Activated CD8-positive, alpha-beta memory T cell treated with anti-CD3 and anti-CD28 coated beads for 36 hours (primary cell): ENCODE measurements around the gene IKBIP. TPM values are rescaled to one million over a fixed set of nuclear protein-coding genes. Genes with fewer than 3 reads are reported as not detected.

ENCODE experiments used
- CTCF ChIA-PET: fragments of 350-600 bp; sonication (Branson Sonifier 250); formaldehyde crosslinking; loops from one replicate; lab custom pipeline; 2021; ENCODE audit warnings: antibody characterized with exemption; lab: Charles Lee
- POLR2A ChIA-PET: fragments of 350-600 bp; sonication (Branson Sonifier 250); formaldehyde crosslinking; loops from one replicate; lab custom pipeline; 2021; ENCODE audit warnings: antibody characterized with exemption; lab: Charles Lee
- total RNA-seq, 2 experiments: library from RNA; stranded (reverse); gene quantifications; one replicate each; pipeline ENCODE4 v1.2.3, GENCODE V29; 2021

The IKBIP gene, protein sequence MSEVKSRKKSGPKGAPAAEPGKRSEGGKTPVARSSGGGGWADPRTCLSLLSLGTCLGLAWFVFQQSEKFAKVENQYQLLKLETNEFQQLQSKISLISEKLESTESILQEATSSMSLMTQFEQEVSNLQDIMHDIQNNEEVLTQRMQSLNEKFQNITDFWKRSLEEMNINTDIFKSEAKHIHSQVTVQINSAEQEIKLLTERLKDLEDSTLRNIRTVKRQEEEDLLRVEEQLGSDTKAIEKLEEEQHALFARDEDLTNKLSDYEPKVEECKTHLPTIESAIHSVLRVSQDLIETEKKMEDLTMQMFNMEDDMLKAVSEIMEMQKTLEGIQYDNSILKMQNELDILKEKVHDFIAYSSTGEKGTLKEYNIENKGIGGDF
- total RNA-seq = 10 to 100 TPM; 33.6 to 35.2 TPM

DNA sequence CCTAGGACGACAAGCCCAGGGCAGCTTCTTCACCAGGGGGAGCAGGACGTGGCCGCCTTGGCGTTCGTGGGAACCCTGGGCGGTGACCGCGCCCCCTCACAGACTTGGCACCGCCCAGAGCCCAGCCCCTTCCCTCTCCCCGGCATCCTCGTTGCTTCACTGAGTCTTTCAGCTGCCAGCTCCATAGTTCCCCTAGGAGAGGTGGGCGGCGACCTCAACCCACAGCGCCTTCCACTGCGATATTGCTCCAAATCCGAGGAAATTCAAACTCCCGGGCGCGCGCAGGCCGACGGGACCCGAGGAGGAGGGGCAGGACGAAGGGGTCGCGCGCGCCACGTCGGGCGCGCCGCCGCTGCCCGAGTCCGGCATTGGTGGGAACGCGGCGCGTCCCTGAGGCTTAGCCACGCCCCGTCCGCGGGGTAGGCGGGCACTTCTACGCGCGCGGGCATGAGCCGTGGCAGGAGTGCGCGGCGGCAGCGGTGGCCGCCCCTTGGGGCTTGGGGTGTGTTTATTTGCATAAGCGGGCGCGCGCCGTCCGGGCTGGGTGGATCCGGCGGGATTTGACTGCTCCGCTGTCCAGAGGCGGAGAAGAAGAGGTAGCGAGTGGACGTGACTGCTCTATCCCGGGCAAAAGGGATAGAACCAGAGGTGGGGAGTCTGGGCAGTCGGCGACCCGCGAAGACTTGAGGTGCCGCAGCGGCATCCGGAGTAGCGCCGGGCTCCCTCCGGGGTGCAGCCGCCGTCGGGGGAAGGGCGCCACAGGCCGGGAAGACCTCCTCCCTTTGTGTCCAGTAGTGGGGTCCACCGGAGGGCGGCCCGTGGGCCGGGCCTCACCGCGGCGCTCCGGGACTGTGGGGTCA lies at the start of gene IKBIP, which contains the start of gene APAF1:
IKBIP (minus strand) TSS at position 77 of the 860 bp plus-strand sequence. CDS start 87 bp downstream, outside the sequence.
APAF1 (plus strand) TSS at position 579 of the 860 bp plus-strand sequence. CDS start 3,070 bp downstream, outside the sequence.
- POLR2A ChIA-PET = interaction anchor here (0.8 to 2.2 kb wide), 7 partner anchors 49 to 1622 kb away, joined by 3 to 13 read pairs (median 4); partner anchors contain the start of genes DEPDC4, SCYL2, SLC25A3 and TMPO
- CTCF ChIA-PET = interaction anchor here (1.3 kb wide), 1 partner anchor 51 kb away, joined by 6 read pairs; the partner anchor contains the start of gene SLC25A3

DNA sequence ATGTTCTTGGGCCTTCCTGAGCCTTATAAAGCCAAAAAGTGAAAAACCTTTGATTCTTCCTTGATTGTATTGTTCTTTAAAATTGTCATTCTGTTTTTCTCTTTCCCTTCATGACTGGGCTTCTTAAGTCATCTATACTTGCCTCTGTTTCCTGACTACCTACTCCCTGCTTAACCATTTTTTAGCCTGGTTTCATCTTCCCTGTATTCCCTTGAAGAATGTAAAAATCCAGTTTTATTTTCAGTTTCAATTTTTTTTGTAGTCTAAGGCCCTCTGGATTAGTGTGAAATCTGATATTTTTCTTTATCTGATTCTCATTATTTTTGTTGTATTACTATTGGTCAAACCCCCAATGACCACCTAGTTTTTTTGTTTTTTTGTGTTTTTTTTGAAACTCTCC lies 46.8 kb upstream of the IKBIP start:
- POLR2A ChIA-PET = interaction anchor here (0.6 kb wide), 1 partner anchor 51 kb away, joined by 5 read pairs; no protein-coding TSS in a partner anchor
- CTCF ChIA-PET = no interaction called here

DNA sequence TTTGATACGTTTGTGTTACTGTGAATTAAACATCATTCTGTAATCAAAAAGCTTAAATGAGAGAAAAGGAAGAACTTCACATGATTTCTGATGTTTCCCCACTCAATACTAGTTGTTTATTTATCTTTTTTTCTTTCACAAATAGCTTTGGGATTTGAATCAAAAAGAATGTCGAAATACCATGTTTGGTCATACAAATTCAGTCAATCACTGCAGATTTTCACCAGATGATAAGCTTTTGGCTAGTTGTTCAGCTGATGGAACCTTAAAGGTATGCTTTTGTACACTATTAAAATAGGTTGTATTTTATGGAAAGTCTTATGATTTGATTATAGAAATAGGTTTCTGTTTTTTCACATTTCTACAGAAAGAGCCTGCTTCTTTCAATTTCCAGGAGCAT lies 42.0 kb upstream of the IKBIP start:
- ChIA-PET POLR2A (no interaction called here), CTCF (no interaction called here)

DNA sequence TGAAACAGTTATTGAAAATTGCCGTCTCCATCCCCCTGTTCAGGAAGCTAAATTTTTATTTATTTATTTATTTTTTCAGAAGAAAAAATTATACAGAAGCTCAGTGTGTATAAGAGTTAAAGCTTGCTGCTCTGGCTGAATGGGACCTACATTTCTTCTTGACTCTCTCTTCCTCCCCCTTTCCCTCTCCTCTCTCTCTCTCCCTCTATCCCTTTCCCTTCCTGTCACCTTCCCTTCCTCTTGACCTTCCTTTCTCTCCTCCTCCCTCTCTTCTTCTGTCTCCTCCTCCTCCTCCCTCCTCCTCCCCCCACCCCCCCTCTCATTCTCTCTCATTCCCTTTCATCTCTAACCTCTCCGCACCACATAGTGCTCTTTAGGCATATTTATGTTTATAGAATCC lies 39.6 kb upstream of the IKBIP start:
- ChIA-PET POLR2A (no interaction called here), CTCF (no interaction called here)

DNA sequence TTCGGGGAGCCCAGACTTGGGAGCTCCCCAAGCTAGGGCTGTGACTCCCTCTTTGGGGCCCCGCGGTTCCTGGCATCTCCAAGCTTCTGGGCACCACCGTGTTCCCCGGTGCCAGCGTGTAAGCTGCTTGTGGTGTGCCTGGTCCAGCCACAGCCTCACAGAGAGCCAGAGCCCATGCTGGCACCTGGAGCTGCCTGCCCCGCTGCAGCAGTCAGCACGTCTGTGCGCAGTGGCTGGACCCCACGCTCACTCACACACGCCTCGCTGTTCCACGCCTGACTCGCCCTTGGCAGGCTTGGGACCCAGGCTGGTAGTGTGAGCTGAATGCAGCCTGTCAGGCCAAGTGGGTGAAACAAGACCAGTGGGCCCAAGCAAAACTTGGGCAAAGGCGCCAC lies 35.0 kb upstream of the IKBIP start:
- ChIA-PET POLR2A (interaction anchor here (0.6 kb wide), 1 partner anchor 113 kb away, joined by 17 read pairs; no protein-coding TSS in a partner anchor), CTCF (no interaction called here)

DNA sequence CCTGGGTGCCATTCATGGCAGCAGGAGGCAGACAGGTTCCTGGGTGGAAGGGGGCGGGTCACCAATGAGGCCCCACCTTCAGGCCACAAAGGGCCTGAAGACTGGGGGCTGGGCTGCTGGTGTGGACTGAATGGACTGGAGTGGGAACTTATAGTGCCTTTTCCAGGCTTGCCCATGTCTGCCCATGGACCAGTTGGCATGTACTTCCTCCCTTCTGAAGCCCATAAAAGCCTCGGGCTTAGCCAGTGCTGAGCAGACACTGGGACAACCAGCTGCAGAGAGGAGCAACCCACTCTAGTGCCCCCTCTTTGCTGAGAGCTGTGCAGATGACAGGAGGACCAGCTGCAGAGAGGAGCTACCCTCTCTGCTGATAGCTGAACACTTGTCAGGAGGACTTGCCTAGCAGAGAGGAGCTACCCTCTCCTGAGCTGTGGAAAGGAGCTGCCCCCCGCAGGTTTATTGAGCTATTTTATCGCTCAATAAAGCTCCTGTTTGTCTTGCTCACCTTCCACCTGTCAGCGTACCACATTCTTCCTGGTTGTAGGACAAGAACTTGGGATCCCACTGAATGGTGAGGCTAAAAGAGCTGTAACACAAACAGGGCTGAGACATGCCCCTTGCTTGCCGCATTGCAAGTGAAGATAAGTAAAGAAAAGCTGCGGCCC lies 34.5 kb upstream of the IKBIP start:
- CTCF ChIA-PET = no interaction called here
- POLR2A ChIA-PET = interaction anchor here (0.6 kb wide), 1 partner anchor 112 kb away, joined by 17 read pairs; no protein-coding TSS in a partner anchor

DNA sequence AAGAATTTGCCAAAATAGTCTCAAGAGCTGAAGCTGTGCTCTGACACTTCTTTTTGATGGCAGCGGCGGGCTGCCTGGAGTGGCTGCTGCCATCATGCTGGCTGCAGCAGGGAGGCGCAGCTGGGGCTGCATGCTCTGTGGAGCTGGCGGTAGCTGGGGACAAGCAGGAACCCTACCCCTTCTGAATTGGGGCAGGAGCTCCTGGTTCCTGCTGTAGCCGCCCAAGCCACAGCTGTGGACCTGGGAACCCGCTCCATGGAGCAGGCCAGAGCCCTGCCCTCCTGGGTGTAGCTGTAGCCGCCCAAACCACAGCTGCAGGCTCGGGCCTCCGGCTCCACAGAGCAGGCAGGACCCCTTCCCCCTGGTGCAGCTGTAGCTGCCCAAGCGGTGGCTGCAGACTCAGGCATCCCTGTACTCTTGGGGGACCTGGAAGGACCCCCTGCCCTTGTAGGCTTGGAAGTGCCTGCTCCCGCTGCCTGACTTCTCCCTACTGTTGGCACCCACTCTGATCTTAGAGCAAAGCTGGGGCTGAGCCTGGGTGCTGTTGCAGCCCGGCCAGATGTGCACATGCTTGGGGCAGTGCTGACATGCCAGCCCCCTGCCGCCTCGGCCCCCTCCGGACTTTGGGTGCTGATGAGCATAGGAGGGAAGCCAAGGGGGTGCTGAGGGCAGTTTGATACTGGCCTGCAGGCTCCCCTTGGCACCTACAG lies 33.8 kb upstream of the IKBIP start:
- ChIA-PET POLR2A (no interaction called here), CTCF (no interaction called here)

DNA sequence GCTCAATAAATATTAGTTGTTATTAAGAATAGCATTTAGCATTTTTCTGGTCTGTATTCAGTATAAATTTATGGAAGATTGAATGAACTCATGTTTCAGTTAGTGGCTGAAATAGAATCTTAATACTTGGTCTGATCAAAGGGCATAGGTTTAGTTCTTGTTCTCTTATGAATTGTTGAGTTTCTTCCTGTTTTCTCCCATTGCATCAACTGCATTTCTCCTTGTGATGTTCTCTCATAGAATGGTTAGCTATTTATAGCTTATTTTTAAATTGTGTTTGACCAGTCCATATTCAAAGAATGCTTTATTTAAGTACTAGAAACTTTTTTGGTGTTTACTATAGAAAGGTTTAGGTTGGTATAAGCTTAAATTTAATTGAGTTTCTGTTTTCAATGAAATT lies 30.3 kb upstream of the IKBIP start:
- CTCF ChIA-PET = no interaction called here
- POLR2A ChIA-PET = no interaction called here

DNA sequence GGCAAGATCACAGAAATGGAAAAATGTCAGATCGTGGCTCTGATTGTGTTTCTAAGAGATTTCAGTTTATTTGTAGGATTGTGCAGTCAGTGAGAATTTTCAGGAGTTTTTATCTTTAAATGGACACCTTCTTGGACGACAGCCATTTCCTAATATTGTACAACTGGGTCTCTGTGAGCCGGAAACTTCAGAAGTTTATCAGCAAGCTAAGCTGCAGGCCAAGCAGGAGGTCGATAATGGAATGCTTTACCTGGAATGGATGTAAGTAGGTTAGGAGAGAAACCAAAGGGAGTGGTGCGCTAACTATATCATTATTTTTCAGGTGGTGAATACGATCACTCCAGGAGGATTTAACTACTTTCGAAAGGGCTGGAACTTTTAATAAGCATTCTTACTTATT lies 26.9 kb upstream of the IKBIP start:
- CTCF ChIA-PET = no interaction called here
- POLR2A ChIA-PET = interaction anchor here (0.6 kb wide), 1 partner anchor 129 kb away, joined by 3 read pairs; no protein-coding TSS in a partner anchor

DNA sequence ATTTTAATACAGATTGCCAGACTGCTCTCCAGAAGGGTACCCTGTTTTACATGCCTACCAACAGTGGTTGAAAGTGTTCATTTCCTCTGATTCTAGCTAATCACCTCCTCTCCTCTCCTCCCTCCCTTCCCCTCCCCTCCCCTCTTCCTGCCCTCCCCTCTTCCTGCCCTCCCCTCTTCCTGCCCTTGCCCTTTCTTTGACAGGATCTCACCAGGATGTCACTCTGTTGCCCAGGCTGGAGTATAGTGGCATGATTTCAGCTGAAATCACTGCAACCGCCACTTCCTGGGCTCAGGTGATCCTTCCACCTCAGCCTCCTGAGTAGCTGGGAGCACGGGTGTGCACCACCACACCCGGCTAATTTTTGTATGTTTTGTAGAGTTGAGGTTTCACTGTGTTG lies 25.2 kb upstream of the IKBIP start:
- POLR2A ChIA-PET = no interaction called here
- CTCF ChIA-PET = no interaction called here

DNA sequence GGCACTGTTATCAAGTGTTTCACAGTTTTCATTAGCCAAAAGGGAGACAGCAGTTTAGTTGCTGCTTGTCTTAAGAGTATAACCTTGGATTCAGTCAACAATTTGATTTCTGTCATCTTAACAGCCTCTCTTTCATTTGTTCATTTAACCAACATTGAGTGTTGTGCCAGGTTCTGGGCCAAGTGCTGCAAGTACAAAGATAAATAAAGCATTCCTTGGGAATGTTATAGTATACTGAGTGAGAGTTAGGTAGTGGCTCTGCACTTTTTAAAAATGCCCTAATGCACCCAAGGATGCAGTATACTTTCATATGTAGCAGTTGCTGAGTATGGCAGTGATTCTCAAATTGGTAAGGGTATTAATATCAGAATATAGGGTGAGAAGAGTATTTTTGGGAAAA lies 15.9 kb upstream of the IKBIP start:
- ChIA-PET POLR2A (no interaction called here), CTCF (no interaction called here)

DNA sequence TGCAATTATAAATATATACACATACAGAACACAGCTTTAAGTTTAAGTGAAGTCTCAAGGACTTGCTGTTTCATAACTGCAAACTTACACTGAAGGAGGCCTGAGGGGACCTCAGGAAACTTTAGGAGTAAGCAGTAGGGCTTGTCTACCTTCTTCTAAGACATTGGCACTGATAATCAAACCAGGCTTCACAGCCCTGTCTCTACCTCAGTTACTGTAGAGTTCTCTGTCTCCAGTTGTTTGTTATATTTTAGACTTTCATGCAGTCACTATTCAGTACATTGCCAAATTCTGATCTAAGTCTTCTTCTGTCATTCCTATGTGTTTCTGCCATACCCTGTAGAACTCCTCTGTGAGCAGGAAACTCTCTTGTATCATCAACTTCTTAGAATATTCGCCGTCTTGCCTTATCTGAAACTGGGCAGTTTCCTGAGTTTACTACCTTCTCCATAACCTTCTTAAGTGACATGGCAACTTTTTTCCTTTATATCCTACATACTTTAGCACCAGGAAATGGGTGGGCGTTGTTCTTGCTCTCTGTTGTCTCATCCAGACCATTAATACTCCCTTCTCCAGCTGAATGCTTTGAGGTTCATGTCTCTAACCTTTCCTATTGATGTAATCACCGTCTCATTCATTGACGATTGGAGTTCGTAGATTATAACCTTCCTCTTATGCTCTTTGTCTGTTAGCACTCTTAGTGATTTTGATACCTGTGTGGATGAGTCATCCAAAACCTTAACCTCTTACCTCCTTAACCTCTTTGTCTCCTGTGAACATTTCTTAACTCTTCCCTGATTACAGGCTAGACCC lies 11.9 kb upstream of the IKBIP start:
- POLR2A ChIA-PET = no interaction called here

DNA sequence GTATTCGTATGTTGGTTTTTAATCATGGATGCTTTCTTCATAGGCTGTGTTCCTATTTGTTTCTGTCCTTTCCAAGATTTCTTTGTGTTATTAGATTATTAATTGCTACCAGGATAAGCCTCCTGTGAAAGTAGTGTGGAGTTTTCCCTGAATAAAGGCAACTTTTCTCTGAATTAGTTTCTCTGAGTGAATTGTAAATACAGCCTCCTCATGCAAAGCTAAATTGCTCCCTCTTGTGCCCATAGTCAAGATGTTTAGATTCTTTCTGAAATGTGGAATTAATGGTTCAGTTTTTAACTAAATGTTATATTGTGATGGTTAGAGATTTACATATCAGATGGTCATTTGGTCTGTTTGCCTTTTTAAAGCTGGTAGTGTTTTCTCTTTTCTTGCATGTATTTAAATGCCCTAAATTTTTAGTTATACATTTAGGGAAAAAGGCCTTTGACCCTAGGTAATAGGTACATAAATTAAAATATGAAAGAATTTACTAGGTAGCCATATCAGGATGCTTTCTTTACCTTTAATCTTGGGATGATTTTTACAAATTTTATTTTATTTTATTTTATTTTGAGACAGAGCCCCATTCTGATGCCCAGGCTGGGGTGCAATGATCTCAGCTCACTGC lies 9.4 kb upstream of the IKBIP start:
- ChIA-PET CTCF (interaction anchor here (0.8 to 1.1 kb wide), 3 partner anchors 9 to 87 kb away, joined by 3 to 8 read pairs (median 3); no protein-coding TSS in a partner anchor), POLR2A (interaction anchor here (1.2 kb wide), 1 partner anchor 10 kb away, joined by 3 read pairs; no protein-coding TSS in a partner anchor)

More for the DNA sequence above, 11.9 kb upstream of the IKBIP start:
- CTCF ChIA-PET = no interaction called here

DNA sequence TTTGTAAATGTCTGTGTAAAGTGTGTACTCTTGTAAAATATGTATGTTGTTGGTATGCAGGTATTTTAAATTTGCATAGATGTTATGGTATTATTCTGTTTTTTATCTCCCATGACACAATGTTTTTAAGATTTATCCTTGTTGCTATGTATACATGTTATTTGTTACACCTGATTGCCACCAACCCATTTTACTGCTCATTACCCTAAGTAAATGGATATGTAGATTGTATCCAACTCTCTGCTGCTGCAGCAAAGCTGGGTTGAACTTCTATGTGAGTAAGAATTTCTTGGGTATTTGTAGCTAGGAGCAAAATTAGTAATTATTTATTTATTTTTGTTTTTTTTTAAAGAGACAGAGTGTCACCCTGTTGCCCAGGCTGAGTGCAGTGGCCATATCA lies 6.7 kb upstream of the IKBIP start:
- ChIA-PET CTCF (interaction anchor here (1.9 kb wide), 1 partner anchor 85 kb away, joined by 4 read pairs; no protein-coding TSS in a partner anchor), POLR2A (no interaction called here)

DNA sequence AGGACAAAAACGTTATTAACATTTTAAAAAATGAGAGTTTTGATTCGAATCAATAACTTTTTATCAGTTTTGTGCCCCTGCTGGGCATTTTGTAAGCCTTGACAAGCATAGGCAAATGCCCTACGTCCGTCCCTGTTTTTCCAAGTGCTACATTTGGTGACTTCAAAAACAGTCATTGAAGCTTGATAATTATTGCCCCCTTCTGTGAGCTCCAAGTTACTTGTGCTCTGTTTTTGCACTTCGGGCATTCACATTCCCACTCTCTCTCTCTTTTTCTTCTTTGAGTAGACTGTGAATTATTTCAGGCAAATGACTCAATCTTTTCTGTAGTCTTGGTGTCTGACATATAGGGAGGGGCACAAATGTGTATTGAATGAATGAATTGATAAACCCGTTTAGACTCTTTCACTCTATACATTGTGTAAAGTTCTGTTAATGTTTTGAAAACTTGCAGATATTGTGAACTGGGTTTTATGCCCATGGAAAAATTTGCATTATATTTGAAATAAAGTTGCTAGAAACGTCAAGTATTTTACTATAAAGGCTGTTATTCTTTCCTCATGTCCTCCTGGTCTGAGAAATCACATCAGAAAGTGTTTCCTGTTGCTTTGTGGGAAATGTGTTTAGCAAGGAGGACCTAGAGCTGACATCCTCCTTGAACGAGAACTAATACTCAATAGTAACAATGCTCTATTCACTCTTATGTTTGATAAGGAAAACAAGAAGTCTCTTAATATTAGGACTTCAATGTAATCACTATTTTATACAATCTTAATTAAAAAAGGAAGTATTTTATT lies 1.9 kb upstream of the IKBIP start:
- ChIA-PET CTCF (interaction anchor here (0.6 to 0.7 kb wide), 2 partner anchors 23 to 82 kb away, joined by 3 read pairs; no protein-coding TSS in a partner anchor), POLR2A (no interaction called here)

DNA sequence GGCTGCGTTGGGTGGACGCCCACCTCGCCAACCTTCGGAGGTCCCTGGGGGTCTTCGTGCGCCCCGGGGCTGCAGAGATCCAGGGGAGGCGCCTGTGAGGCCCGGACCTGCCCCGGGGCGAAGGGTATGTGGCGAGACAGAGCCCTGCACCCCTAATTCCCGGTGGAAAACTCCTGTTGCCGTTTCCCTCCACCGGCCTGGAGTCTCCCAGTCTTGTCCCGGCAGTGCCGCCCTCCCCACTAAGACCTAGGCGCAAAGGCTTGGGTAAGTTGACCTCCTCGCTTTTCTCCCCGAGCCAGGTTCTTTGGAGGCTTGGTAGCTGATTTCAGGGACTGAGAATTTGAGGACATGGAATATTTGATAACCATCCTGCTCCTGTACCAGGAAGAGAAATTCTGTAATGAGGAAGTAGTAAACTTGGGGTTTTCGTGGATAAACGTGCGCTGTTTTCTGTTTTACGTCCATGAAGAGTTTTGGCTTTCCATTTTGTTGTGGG lies 1.0 kb upstream of the IKBIP start:
- ChIA-PET POLR2A (no interaction called here), CTCF (interaction anchor here (0.6 to 0.7 kb wide), 2 partner anchors 23 to 82 kb away, joined by 3 read pairs; no protein-coding TSS in a partner anchor)
